GM12878 (cell line): ENCODE results near the gene SRMS. TPM values are rescaled to one million over a fixed set of nuclear protein-coding genes. Genes with fewer than 3 reads are reported as not detected.

Source experiments
- ATAC-seq: fragments of 200-7000 bp; cut with Tn5 transposase; 3 replicates; pipeline ENCODE4 v1.9.1; 2020; ENCODE audit warnings: mild to moderate bottlenecking, moderate library complexity
- BruUV-seq: library from RNA; stranded (reverse); fragments of 400-500 nt; replicated peaks from 2 replicates; lab custom pipeline; 2021; lab: Mats Ljungman, UMichigan
- CTCF ChIA-PET: fragments of 300-600 bp; sonication (Branson Sonifier 250); formaldehyde crosslinking; extraction: SDS; loops from one replicate; lab custom pipeline; 2021; ENCODE audit warnings: inconsistent platforms; lab: Yijun Ruan, JAX
- POLR2A ChIA-PET: fragments of 350-600 bp; formaldehyde crosslinking; extraction: SDS; loops from one replicate; lab custom pipeline; 2021; ENCODE audit warnings: inconsistent platforms; lab: Charles Lee
- RAD21 ChIA-PET: fragments of 300-600 bp; sonication (Branson Sonifier 250); formaldehyde crosslinking; loops from one replicate; lab custom pipeline; 2023; ENCODE audit warnings: antibody characterized with exemption; ENCODE audit not compliant: unreplicated experiment; lab: Charles Lee
- SMC1A ChIA-PET: fragments of 300-600 bp; sonication (Branson Sonifier 250); formaldehyde crosslinking; loops from one replicate; lab custom pipeline; 2023; ENCODE audit not compliant: unreplicated experiment, uncharacterized antibody; lab: Charles Lee
- DNase-seq: peaks from one replicate; pipeline ENCODE4 v3.0.0-alpha.2; 2011; ENCODE audit warnings: low read depth, low spot score
- FAIRE-seq: peaks from 3 replicates; lab custom pipeline; 2011; peaks lifted over from hg19 to GRCh38; lab: Jason Lieb, UNC
- H2AFZ ChIP-seq: 2 replicates; pipeline ENCODE4 v1.6.0; 2011; ENCODE audit warnings: low read depth, low read length, control low read depth; ENCODE audit not compliant: control insufficient read depth
- H3K27ac ChIP-seq: 2 replicates; pipeline ENCODE4 v1.5.1; 2011; ENCODE audit warnings: control low read depth; ENCODE audit not compliant: control insufficient read depth, insufficient read depth
- H3K27me3 ChIP-seq, 2 experiments: replicated peaks in 1 of 2; 2 replicates each; pipeline versions ENCODE4 v1.6.0 to v1.6.1; 2011; ENCODE audit warnings: low read length in 1 of 2; ENCODE audit not compliant: control insufficient read depth in 2 of 2, insufficient read depth in 2 of 2
- H3K36me3 ChIP-seq, 2 experiments: 2 replicates each; pipeline ENCODE4 v1.5.1; 2011; ENCODE audit warnings: low read length in 1 of 2; ENCODE audit not compliant: control insufficient read depth in 2 of 2, insufficient read depth in 2 of 2
- H3K4me1 ChIP-seq: 2 replicates; pipeline ENCODE4 v1.6.1; 2011; ENCODE audit warnings: mild to moderate bottlenecking, low read length, moderate library complexity, mixed read lengths; ENCODE audit not compliant: control insufficient read depth, insufficient read depth
- H3K4me2 ChIP-seq: 2 replicates; pipeline ENCODE4 v1.6.0; 2011; ENCODE audit warnings: control low read depth; ENCODE audit not compliant: control insufficient read depth, insufficient read depth
- H3K4me3 ChIP-seq: fragments of 200-600 bp; sonication (generic); 2 replicates; pipeline ENCODE4 v1.5.1; 2016
- H3K79me2 ChIP-seq: 2 replicates; pipeline ENCODE4 v1.6.0; 2011; ENCODE audit warnings: low read length; ENCODE audit not compliant: control insufficient read depth, insufficient read depth
- H3K9ac ChIP-seq: 2 replicates; pipeline ENCODE4 v1.8.0; 2011; ENCODE audit warnings: low read length, control low read depth, mixed read lengths; ENCODE audit not compliant: control insufficient read depth, insufficient read depth
- H3K9me3 ChIP-seq: replicated peaks from 3 replicates; pipeline ENCODE4 v1.5.1; 2011; ENCODE audit warnings: mild to moderate bottlenecking, low read length; ENCODE audit not compliant: control insufficient read depth, insufficient read depth
- H4K20me1 ChIP-seq: 2 replicates; pipeline ENCODE4 v1.6.0; 2011; ENCODE audit not compliant: control insufficient read depth, insufficient read depth
- CEBPB ChIP-seq, 2 experiments: fragments of 150-350 bp in 1 of 2; IDR thresholded peaks; 2 replicates each; pipeline ENCODE4 v1.6.1; 2012 to 2014; ENCODE audit warnings: low read depth in 2 of 2, low read length in 2 of 2, borderline replicate concordance in 1 of 2, inconsistent platforms in 1 of 2
- CEBPZ ChIP-seq: fragments of 150-350 bp; IDR thresholded peaks from 2 replicates; pipeline ENCODE4 v1.6.1; 2016; ENCODE audit warnings: low read depth, low read length
- EED ChIP-seq: sonication (generic); IDR thresholded peaks from 2 replicates; pipeline ENCODE4 v1.6.1; 2016; ENCODE audit warnings: antibody characterized with exemption, low read depth
- ESRRA ChIP-seq: IDR thresholded peaks from 2 replicates; pipeline ENCODE4 v1.6.1; 2012; ENCODE audit warnings: mild to moderate bottlenecking, low read length, improper control_type of control experiment
- ETV6 ChIP-seq, 2 experiments: fragments of 450-650 bp in 1 of 2; IDR thresholded peaks in 1 of 2; conservative IDR thresholded peaks in 1 of 2; 2 replicates each; pipeline ENCODE4 v1.6.1; 2014; ENCODE audit warnings: antibody characterized with exemption in 1 of 2, borderline replicate concordance in 1 of 2, low read depth in 1 of 2, mild to moderate bottlenecking in 1 of 2, moderate library complexity in 1 of 2
- IKZF1 ChIP-seq: fragments of 450-650 bp; conservative IDR thresholded peaks from 2 replicates; pipeline ENCODE4 v1.6.1; 2017; ENCODE audit warnings: antibody characterized with exemption, mild to moderate bottlenecking
- KDM1A ChIP-seq: fragments of 200-600 bp; sonication (generic); IDR thresholded peaks from 2 replicates; pipeline ENCODE4 v1.6.1; 2016; ENCODE audit warnings: borderline replicate concordance
- NBN ChIP-seq: fragments of 450-650 bp; IDR thresholded peaks from 2 replicates; pipeline ENCODE4 v1.6.1; 2016
- PML ChIP-seq: IDR thresholded peaks from 2 replicates; pipeline ENCODE4 v1.6.1; 2012; ENCODE audit warnings: low read length, inconsistent platforms
- SIX5 ChIP-seq: IDR thresholded peaks from 2 replicates; pipeline ENCODE4 v1.6.1; 2011; ENCODE audit warnings: mild to moderate bottlenecking, low read depth, low read length, moderate library complexity; ENCODE audit not compliant: severe bottlenecking
- SP1 ChIP-seq: IDR thresholded peaks from one replicate; pipeline ENCODE4 v1.6.1; 2011; ENCODE audit warnings: low read depth, low read length
- ZNF384 ChIP-seq: IDR thresholded peaks from 2 replicates; pipeline ENCODE4 v1.6.1; 2012; ENCODE audit warnings: low read depth, mild to moderate bottlenecking, low read length, improper control_type of control experiment, borderline replicate concordance
- WGBS: methylation state at CpG from one replicate; pipeline ENCODE4 v1.1.6; 2016; ENCODE audit warnings: low lambda C conversion rate; ENCODE audit not compliant: insufficient replicate concordance, insufficient coverage; ENCODE audit errors: missing lambda C conversion rate; 5-methylcytosine and 5-hydroxymethylcytosine counted together
- in situ Hi-C: fragments of 300-500 bp; cut with MboI; formaldehyde crosslinking; loops from 9 replicates; pipeline ENCODE4 v1.14.3; 2018; ENCODE audit warnings: mixed read lengths
- intact Hi-C: fragments of 100-400 bp; cut with micrococcal nuclease; formaldehyde crosslinking; loops from one replicate; pipeline ENCODE4 v1.14.2; 2022; ENCODE audit not compliant: unreplicated experiment
- polyA plus RNA-seq, 11 experiments: library from polyadenylated mRNA; depleted of rRNA in 4 of 11; unstranded in 6 of 11; stranded (reverse) in 5 of 11; fragments of >200 nt; fragmentation: Nextera tagmentation in 4 of 11; fragmentation: Illumina TruSeq in 1 of 11; extraction: Ambion mirVana in 4 of 11; extraction: Trizol in 1 of 11; gene quantifications; 1 replicate in 1 of 11; 2 replicates in 10 of 11; pipeline versions ENCODE4 v1.2.1 to v1.2.3, GENCODE V29; 2011 to 2016; ENCODE audit warnings: inconsistent platforms in 2 of 11, missing spikeins in 2 of 11, low read depth in 1 of 11
- total RNA-seq, 4 experiments: library from RNA; depleted of rRNA in 3 of 4; stranded (reverse); fragments of >200 nt in 3 of 4; fragmentation: Illumina TruSeq in 1 of 4; extraction: Trizol in 1 of 4; gene quantifications; 2 replicates each; pipeline versions ENCODE4 v1.2.1 to v1.2.3, GENCODE V29; 2013 to 2021

The SRMS gene
- total and polyA plus RNA-seq, 10 of the 15 experiments (the other 5 are each of a cell fraction or from before 2014, with no cell fraction given): not detected

DNA sequence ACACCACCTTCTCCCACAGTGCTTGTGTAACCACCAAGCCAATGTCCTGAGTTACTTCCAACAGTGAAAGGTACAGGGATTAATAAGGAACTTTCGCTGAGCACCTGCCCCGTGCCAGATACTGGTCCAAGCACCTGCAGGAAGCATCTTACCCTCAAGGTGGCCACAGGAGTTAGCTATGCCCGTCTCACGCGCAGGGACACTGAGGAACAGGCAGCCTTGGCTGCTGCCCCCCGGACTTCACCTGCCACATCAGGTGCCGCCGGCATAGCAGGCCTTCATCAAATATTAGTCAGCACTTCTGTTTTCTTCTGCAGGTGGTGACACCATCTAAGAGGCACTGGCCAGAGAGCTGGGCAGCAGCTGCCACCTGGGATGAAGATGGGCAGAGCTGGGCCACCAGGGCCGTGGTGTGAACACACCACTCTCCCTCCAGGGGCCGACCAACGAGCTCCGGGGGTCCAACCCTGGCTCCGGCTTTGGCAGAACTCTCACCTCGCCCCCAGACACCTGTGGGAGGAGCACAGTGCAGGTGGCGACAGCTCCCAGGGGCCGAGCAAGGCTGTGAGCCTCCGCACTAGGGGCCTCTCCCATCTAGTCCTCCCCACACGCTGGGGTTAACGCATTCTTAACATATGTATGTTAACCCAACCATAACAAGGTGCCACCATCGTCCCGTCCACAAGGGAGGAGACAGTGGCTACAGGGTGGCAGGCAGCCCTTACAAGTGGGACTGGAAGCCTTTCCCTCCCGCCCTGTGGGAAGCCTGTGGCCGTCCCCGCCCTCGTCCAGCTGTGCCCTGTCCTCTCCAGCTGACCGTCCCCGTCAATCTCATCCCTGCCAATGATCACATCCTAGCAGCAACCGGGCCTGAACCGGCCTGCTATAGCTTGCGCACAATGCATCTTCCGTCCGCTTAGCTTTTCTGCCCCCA, 29.9 kb downstream of the SRMS start:
- ATAC-seq: no peak
- Histone ChIP-seq H3K4me2 (no peak overlapping the region), H3K79me2 (peaks cover 8% of the 10 kb centered on the region), H3K9me3 (peaks cover 2% of the 10 kb centered on the region; the same call in 2 of the 3 replicates), H3K4me1 (peaks cover 4% of the 10 kb centered on the region), H4K20me1 (no peaks in the 10 kb centered on the region), H3K27ac (no peak overlapping the region), H3K4me3 (no peak overlapping the region), H3K36me3 (0 out of 4 replicates have a peak, but pooled peaks cover 0 to 2% of the 10 kb centered on the region in 2 experiments), H2AFZ (no peak overlapping the region), H3K9ac (no peak overlapping the region), H3K27me3 (no peaks in the 10 kb centered on the region)
- ChIA-PET CTCF (no interaction called here), SMC1A (no interaction called here), POLR2A (no interaction called here), RAD21 (interaction anchor here (0.6 to 1.3 kb wide), 2 partner anchors 20 to 21 kb away, joined by 3 read pairs; no protein-coding TSS in a partner anchor)
- intact Hi-C loops: no loop called here
- in situ Hi-C loops: no loop called here
- no peak for FAIRE-seq
- 58% methylated on average over 32 of the region's 32 CpGs for WGBS
- no TSS peak for BruUV-seq
- DNase-seq: no peak
- TF ChIP-seq IKZF1: no peak
- no peak for TF ChIP-seq NBN
- TF ChIP-seq SP1: no peak
- TF ChIP-seq KDM1A: no peak
- no peak for TF ChIP-seq PML
- no peak for TF ChIP-seq ESRRA
- TF ChIP-seq ZNF384: no peak
- TF ChIP-seq SIX5: no peak
- no peak for TF ChIP-seq CEBPZ
- TF ChIP-seq CEBPB (IDR thresholded peaks at IDR 0.05; ENCODE audit: borderline replicate concordance in 1 of 2, low read depth in 2 of 2, low read length in 2 of 2): no peak
- no peak for TF ChIP-seq ETV6 (conservative IDR thresholded peaks at IDR 0.05 in 1 of 2, IDR thresholded peaks at IDR 0.05 in 1 of 2; ENCODE audit: borderline replicate concordance in 1 of 2, low read depth in 1 of 2)
- no peak for TF ChIP-seq EED
